Astrocyte (in vitro differentiated cells and primary cell): ENCODE data around the gene ADCY5. TPM values are rescaled to one million over a fixed set of nuclear protein-coding genes. Genes with fewer than 3 reads are reported as not detected.

Source experiments
- DNase-seq: peaks from one replicate; pipeline ENCODE4 v3.0.0-alpha.2; 2010; ENCODE audit warnings: low read depth
- FAIRE-seq: peaks from 2 replicates; lab custom pipeline; 2011; peaks lifted over from hg19 to GRCh38; lab: Jason Lieb, UNC
- H2AFZ ChIP-seq: 2 replicates; pipeline ENCODE4 v1.6.0; 2012; ENCODE audit warnings: low read depth, low read length, inconsistent platforms
- H3K27ac ChIP-seq: 2 replicates; pipeline ENCODE4 v1.5.1; 2011; ENCODE audit warnings: low read depth, low read length, inconsistent platforms
- H3K27me3 ChIP-seq: 2 replicates; pipeline ENCODE4 v1.6.0; 2011; ENCODE audit warnings: low read length, inconsistent platforms; ENCODE audit not compliant: insufficient read depth
- H3K36me3 ChIP-seq: 2 replicates; pipeline ENCODE4 v1.5.1; 2011; ENCODE audit warnings: low read length, inconsistent platforms; ENCODE audit not compliant: insufficient read depth
- H3K4me1 ChIP-seq: 2 replicates; pipeline ENCODE4 v1.5.1; 2011; ENCODE audit warnings: low read length, inconsistent platforms; ENCODE audit not compliant: insufficient read depth
- H3K4me2 ChIP-seq: 2 replicates; pipeline ENCODE4 v1.6.0; 2012; ENCODE audit warnings: low read length, inconsistent platforms
- H3K4me3 ChIP-seq: 2 replicates; pipeline ENCODE4 v1.5.1; 2011; ENCODE audit warnings: low read depth, mild to moderate bottlenecking, low read length, inconsistent platforms; ENCODE audit not compliant: insufficient read depth
- H3K79me2 ChIP-seq: 2 replicates; pipeline ENCODE4 v1.6.0; 2012; ENCODE audit warnings: mild to moderate bottlenecking, low read length, inconsistent platforms; ENCODE audit not compliant: insufficient read depth
- H3K9ac ChIP-seq: 2 replicates; pipeline ENCODE4 v1.6.0; 2012; ENCODE audit warnings: mild to moderate bottlenecking, low read length, inconsistent platforms
- H3K9me3 ChIP-seq: 2 replicates; pipeline ENCODE4 v1.5.1; 2012; ENCODE audit warnings: low read depth, mild to moderate bottlenecking, low read length, inconsistent platforms; ENCODE audit not compliant: insufficient read depth
- H4K20me1 ChIP-seq: 2 replicates; pipeline ENCODE4 v1.6.0; 2012; ENCODE audit warnings: low read length, inconsistent platforms; ENCODE audit not compliant: insufficient read depth
- H3K27ac Mint-ChIP-seq: one replicate; pipeline ENCODE4 v1.8.0; 2021; ENCODE audit warnings: mild to moderate bottlenecking, mixed read lengths; ENCODE audit not compliant: unreplicated experiment
- H3K27me3 Mint-ChIP-seq: one replicate; pipeline ENCODE4 v1.8.0; 2021; ENCODE audit warnings: low read depth, mixed read lengths; ENCODE audit not compliant: unreplicated experiment
- H3K36me3 Mint-ChIP-seq: one replicate; pipeline ENCODE4 v1.8.0; 2021; ENCODE audit warnings: low read depth, mixed read lengths; ENCODE audit not compliant: unreplicated experiment
- H3K4me1 Mint-ChIP-seq: one replicate; pipeline ENCODE4 v1.8.0; 2021; ENCODE audit warnings: low read depth, mixed read lengths; ENCODE audit not compliant: unreplicated experiment
- H3K4me3 Mint-ChIP-seq: one replicate; pipeline ENCODE4 v1.8.0; 2021; ENCODE audit warnings: mild to moderate bottlenecking, moderate library complexity, mixed read lengths; ENCODE audit not compliant: unreplicated experiment
- H3K9me3 Mint-ChIP-seq: one replicate; pipeline ENCODE4 v1.8.0; 2021; ENCODE audit warnings: mild to moderate bottlenecking, mixed read lengths; ENCODE audit not compliant: unreplicated experiment
- EZH2 ChIP-seq: IDR thresholded peaks from 2 replicates; pipeline ENCODE4 v1.6.1; 2012; ENCODE audit warnings: mild to moderate bottlenecking, low read length, inconsistent platforms; ENCODE audit not compliant: insufficient read depth
- total RNA-seq: library from RNA; stranded (reverse); gene quantifications from 2 replicates; pipeline ENCODE4 v1.2.1, GENCODE V29; 2021
- TF ChIP-seq, protein P1 (sequence below): IDR thresholded peaks from 2 replicates; pipeline ENCODE4 v1.5.1; 2011; ENCODE audit warnings: low read depth, mild to moderate bottlenecking, inconsistent platforms, low read length, moderate library complexity; ENCODE audit not compliant: insufficient read depth

Gene ADCY5
- total RNA-seq, 1 donor from 2014 or later: 1.2 TPM

DNA sequence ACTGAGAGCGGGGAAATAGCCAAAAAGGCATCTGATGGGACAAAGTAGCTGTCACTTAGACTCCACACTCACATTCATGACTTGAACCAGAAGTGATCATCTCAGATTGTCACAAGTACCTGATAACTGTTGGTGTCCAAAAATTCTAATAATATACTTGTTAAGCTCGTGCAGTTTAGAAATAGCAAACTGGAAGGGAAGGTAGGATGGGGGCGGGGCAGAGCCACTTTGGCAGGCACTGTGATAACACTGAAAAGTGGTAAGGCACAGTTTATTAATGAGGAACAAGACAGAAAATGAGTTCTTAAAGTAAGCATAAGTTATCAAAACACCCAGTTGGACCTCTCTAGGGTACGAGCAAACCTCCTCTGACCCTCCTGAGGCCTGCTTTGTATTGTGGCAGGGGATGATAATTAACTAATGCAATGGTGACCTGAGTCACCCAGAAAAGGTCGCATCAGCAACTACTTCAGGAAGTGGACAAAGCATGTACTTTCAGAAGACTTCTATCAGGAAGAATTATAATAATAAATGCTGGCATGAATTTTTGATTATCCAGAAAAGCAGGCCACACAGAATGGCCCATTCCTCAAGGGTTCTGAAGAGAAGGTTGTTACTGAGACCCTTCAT lies 54.4 kb downstream of the ADCY5 start:
- peaks cover 22% of the 10 kb centered on the region for H3K27me3 ChIP-seq
- H3K27ac ChIP-seq: no peak overlapping the region
- peaks cover 2% of the 10 kb centered on the region for H3K9me3 Mint-ChIP-seq
- H2AFZ ChIP-seq: no peak overlapping the region
- H3K36me3 Mint-ChIP-seq: no peaks in the 10 kb centered on the region
- no peak overlapping the region for H3K4me3 ChIP-seq
- no peaks in the 10 kb centered on the region for H3K4me1 ChIP-seq
- H4K20me1 ChIP-seq: no peaks in the 10 kb centered on the region
- no peaks in the 10 kb centered on the region for H3K9me3 ChIP-seq
- peaks cover 51% of the 10 kb centered on the region for H3K27me3 Mint-ChIP-seq
- H3K79me2 ChIP-seq: no peaks in the 10 kb centered on the region
- FAIRE-seq: no peak
- H3K9ac ChIP-seq: no peak overlapping the region
- no peaks in the 10 kb centered on the region for H3K36me3 ChIP-seq
- TF ChIP-seq EZH2: no peak
- TF ChIP-seq, protein P1, sequence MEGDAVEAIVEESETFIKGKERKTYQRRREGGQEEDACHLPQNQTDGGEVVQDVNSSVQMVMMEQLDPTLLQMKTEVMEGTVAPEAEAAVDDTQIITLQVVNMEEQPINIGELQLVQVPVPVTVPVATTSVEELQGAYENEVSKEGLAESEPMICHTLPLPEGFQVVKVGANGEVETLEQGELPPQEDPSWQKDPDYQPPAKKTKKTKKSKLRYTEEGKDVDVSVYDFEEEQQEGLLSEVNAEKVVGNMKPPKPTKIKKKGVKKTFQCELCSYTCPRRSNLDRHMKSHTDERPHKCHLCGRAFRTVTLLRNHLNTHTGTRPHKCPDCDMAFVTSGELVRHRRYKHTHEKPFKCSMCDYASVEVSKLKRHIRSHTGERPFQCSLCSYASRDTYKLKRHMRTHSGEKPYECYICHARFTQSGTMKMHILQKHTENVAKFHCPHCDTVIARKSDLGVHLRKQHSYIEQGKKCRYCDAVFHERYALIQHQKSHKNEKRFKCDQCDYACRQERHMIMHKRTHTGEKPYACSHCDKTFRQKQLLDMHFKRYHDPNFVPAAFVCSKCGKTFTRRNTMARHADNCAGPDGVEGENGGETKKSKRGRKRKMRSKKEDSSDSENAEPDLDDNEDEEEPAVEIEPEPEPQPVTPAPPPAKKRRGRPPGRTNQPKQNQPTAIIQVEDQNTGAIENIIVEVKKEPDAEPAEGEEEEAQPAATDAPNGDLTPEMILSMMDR: no peak
- no peak overlapping the region for H3K4me3 Mint-ChIP-seq
- H3K4me2 ChIP-seq: no peak overlapping the region
- H3K4me1 Mint-ChIP-seq: peaks cover 2% of the 10 kb centered on the region
- no peak for DNase-seq
- H3K27ac Mint-ChIP-seq: no peak overlapping the region

DNA sequence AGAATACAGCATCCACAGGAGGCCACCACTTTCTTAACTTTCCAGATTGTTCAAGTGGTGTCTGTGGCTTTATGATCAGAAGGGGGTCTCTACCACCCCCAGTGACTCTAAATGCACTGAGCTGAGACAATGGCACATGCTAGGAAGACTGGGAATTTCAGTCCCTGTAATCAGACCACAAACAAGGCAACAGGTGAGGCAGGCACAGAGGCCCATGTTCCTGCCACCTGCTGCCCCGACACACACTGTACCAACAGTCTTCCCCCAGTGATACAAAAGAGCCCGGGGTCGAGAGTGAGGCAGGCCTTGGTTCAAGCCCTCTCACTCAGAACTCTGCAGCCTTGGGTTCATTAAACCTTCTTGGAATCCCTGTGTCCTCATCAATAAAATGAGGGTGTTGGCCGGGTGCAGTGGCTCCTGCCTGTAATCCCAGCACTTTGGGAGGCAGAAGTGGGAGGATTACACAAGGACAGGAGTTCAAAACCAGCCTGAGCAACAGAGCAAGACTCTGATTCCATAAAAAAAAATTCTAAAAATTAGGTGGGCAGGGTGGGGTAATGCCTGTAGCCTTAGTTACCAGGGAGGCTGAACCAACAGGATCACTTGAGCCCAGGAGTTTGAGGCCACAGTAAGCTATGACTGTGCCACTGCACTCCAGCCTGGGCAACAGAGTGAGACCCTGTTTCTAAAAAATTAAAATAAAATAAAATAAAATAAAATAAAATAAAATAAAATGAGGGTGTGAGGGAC lies 55.8 kb downstream of the ADCY5 start:
- H3K9me3 Mint-ChIP-seq: peaks cover 2% of the 10 kb centered on the region
- H3K27me3 ChIP-seq: peaks cover 10% of the 10 kb centered on the region
- H3K27ac ChIP-seq: no peak overlapping the region
- H3K4me1 ChIP-seq: no peaks in the 10 kb centered on the region
- peaks cover 53% of the 10 kb centered on the region for H3K27me3 Mint-ChIP-seq
- H3K36me3 ChIP-seq: no peaks in the 10 kb centered on the region
- H3K4me2 ChIP-seq: no peak overlapping the region
- H3K4me3 ChIP-seq: no peak overlapping the region
- FAIRE-seq: no peak
- no peak for DNase-seq
- H3K9me3 ChIP-seq: no peaks in the 10 kb centered on the region
- H4K20me1 ChIP-seq: no peaks in the 10 kb centered on the region
- no peak overlapping the region for H2AFZ ChIP-seq
- no peak overlapping the region for H3K4me3 Mint-ChIP-seq
- peaks cover 2% of the 10 kb centered on the region for H3K4me1 Mint-ChIP-seq
- H3K27ac Mint-ChIP-seq: no peak overlapping the region
- no peaks in the 10 kb centered on the region for H3K79me2 ChIP-seq
- H3K9ac ChIP-seq: no peak overlapping the region
- H3K36me3 Mint-ChIP-seq: no peaks in the 10 kb centered on the region
- TF ChIP-seq EZH2: no peak
- TF ChIP-seq, protein P1: no peak

DNA sequence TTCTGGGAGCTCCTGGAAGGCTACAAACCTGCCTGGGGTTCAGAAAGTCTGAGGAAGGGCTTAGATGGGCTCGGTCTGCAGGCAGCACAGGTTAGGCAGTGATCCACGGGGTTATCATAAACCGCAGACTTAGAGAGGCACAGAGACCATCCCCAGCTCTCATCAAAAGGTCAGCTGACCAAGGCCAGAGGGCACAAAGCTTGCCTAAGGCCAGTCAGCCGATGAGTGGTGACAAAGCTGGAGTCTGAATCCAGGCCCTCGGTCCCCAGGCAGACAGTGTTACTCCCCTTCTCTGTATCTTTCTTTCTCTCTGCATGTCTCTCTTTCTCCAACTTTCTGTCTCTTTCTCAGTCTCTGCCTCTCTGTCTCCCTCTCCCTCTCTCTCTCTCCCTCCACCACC lies 56.5 kb downstream of the ADCY5 start:
- peaks cover 2% of the 10 kb centered on the region for H3K4me1 Mint-ChIP-seq
- Histone ChIP-seq H3K27ac (no peak overlapping the region), H2AFZ (no peak overlapping the region), H3K9ac (no peak overlapping the region), H3K79me2 (no peaks in the 10 kb centered on the region), H3K36me3 (no peaks in the 10 kb centered on the region), H3K4me2 (no peak overlapping the region), H4K20me1 (no peaks in the 10 kb centered on the region), H3K9me3 (no peaks in the 10 kb centered on the region), H3K4me3 (no peak overlapping the region), H3K27me3 (peaks cover 5% of the 10 kb centered on the region), H3K4me1 (no peaks in the 10 kb centered on the region)
- H3K27me3 Mint-ChIP-seq: peaks cover 48% of the 10 kb centered on the region
- H3K36me3 Mint-ChIP-seq: no peaks in the 10 kb centered on the region
- no peak overlapping the region for H3K27ac Mint-ChIP-seq
- DNase-seq (no peak), FAIRE-seq (no peak)
- peaks cover 2% of the 10 kb centered on the region for H3K9me3 Mint-ChIP-seq
- H3K4me3 Mint-ChIP-seq: no peak overlapping the region
- TF ChIP-seq, protein P1: no peak
- no peak for TF ChIP-seq EZH2
